HCT116 (cell line): Measurements from ENCODE around the gene DHRS13. TPM values are rescaled to one million over a fixed set of nuclear protein-coding genes. Genes with fewer than 3 reads are reported as not detected.

ENCODE experiments used
- ATAC-seq: fragments of 200-7000 bp; cut with Tn5 transposase; 2 replicates; pipeline ENCODE4 v1.9.1; 2020; ENCODE audit warnings: mild to moderate bottlenecking, moderate library complexity
- BruUV-seq: library from RNA; stranded (reverse); fragments of 400-500 nt; replicated peaks from 2 replicates; lab custom pipeline; 2021; lab: Mats Ljungman, UMichigan
- CTCF ChIA-PET: fragments of 300-600 bp; sonication (Branson Sonifier 250); formaldehyde crosslinking; loops from one replicate; lab custom pipeline; 2021; ENCODE audit warnings: antibody characterized with exemption; lab: Charles Lee
- POLR2A ChIA-PET: fragments of 300-600, 350-600 bp; sonication (Branson Sonifier 250); formaldehyde crosslinking; loops from one replicate; lab custom pipeline; 2021; ENCODE audit warnings: antibody characterized with exemption; lab: Charles Lee
- RAD21 ChIA-PET, 2 experiments: fragments of 300-600 bp; sonication (Branson Sonifier 250); formaldehyde crosslinking; loops; one replicate each; lab custom pipeline; 2023; ENCODE audit warnings: low total read pairs in 2 of 2; ENCODE audit not compliant: uncharacterized antibody in 2 of 2, unreplicated experiment in 2 of 2, low non-redundant PET in 1 of 2; lab: Charles Lee
- DNase-seq: peaks from one replicate; pipeline ENCODE4 v3.0.0-alpha.2; 2010; ENCODE audit warnings: low read depth, low spot score
- H2AFZ ChIP-seq: fragments of 200-600 bp; shearing (Covaris generic), sonication (generic); 2 replicates; pipeline ENCODE4 v1.6.1; 2017; ENCODE audit warnings: low read depth, mixed run types, mixed read lengths, antibody characterized with exemption, low read length; ENCODE audit not compliant: poor library complexity, severe bottlenecking
- H3K27ac ChIP-seq: 2 replicates; pipeline ENCODE4 v1.5.1; 2012; ENCODE audit warnings: low read depth, low read length
- H3K27me3 ChIP-seq: fragments of 200-600 bp; sonication (generic); 2 replicates; pipeline ENCODE4 v1.6.1; 2016; ENCODE audit warnings: mixed run types, low read length, mixed read lengths; ENCODE audit not compliant: insufficient read depth
- H3K36me3 ChIP-seq, 2 experiments: fragments of 200-500 bp in 1 of 2; fragments of 200-600 bp in 1 of 2; sonication (Bioruptor generic) in 1 of 2; sonication (generic) in 1 of 2; 2 replicates each; pipeline versions ENCODE4 v1.5.1 to v1.6.1; 2014 to 2016; ENCODE audit warnings: low read length in 2 of 2, inconsistent platforms in 1 of 2, mixed read lengths in 1 of 2, mixed run types in 1 of 2; ENCODE audit not compliant: insufficient read depth in 2 of 2, control insufficient read depth in 1 of 2
- H3K4me1 ChIP-seq, 2 experiments: fragments of 200-600 bp in 1 of 2; sonication (generic) in 1 of 2; 2 replicates each; pipeline versions ENCODE4 v1.5.1 to v1.6.1; 2012 to 2017; ENCODE audit warnings: low read length in 2 of 2, inconsistent platforms in 1 of 2, mild to moderate bottlenecking in 1 of 2, mixed read lengths in 1 of 2, mixed run types in 1 of 2, moderate library complexity in 1 of 2; ENCODE audit not compliant: insufficient read depth in 2 of 2, control insufficient read depth in 1 of 2
- H3K4me2 ChIP-seq: fragments of 200-600 bp; sonication (generic); 2 replicates; pipeline ENCODE4 v1.6.1; 2017; ENCODE audit warnings: mixed run types, low read length, mixed read lengths
- H3K4me3 ChIP-seq, 2 experiments: fragments of 200-600 bp in 1 of 2; sonication (generic) in 1 of 2; replicated peaks in 1 of 2; 2 replicates each; pipeline ENCODE4 v1.5.1; 2011 to 2016; ENCODE audit warnings: low read length in 2 of 2, control low read depth in 1 of 2, low read depth in 1 of 2, mild to moderate bottlenecking in 1 of 2, mixed read lengths in 1 of 2, mixed run types in 1 of 2
- H3K79me2 ChIP-seq: fragments of 200-600 bp; sonication (generic); 2 replicates; pipeline ENCODE4 v1.6.1; 2017; ENCODE audit warnings: mild to moderate bottlenecking, mixed run types, low read length, moderate library complexity, mixed read lengths; ENCODE audit not compliant: insufficient read depth
- H3K9ac ChIP-seq: fragments of 200-600 bp; sonication (generic); 2 replicates; pipeline ENCODE4 v1.6.1; 2016; ENCODE audit warnings: low read length, mixed read lengths
- H3K9me2 ChIP-seq: fragments of 200-600 bp; sonication (generic), shearing (Covaris generic); 2 replicates; pipeline ENCODE4 v1.6.1; 2017; ENCODE audit warnings: mixed run types, mild to moderate bottlenecking, moderate library complexity; ENCODE audit not compliant: insufficient read depth
- H3K9me3 ChIP-seq, 2 experiments: fragments of 200-500 bp in 1 of 2; fragments of 200-600 bp in 1 of 2; sonication (Bioruptor generic) in 1 of 2; sonication (generic) in 1 of 2; 2 replicates each; pipeline ENCODE4 v1.6.1; 2014 to 2017; ENCODE audit warnings: low read length in 2 of 2, mixed read lengths in 2 of 2, inconsistent platforms in 1 of 2, low read depth in 1 of 2, mild to moderate bottlenecking in 1 of 2, mixed run types in 1 of 2, moderate library complexity in 1 of 2; ENCODE audit not compliant: control insufficient read depth in 1 of 2, insufficient read depth in 1 of 2
- H4K20me1 ChIP-seq: fragments of 200-600 bp; sonication (generic), shearing (Covaris generic); 2 replicates; pipeline ENCODE4 v1.6.1; 2017; ENCODE audit warnings: mixed run types, mild to moderate bottlenecking, moderate library complexity; ENCODE audit not compliant: insufficient read depth
- ATF3 ChIP-seq: IDR thresholded peaks from 2 replicates; pipeline ENCODE4 v1.6.1; 2012
- CEBPB ChIP-seq: IDR thresholded peaks from 2 replicates; pipeline ENCODE4 v1.6.1; 2012; ENCODE audit warnings: low read depth
- EGR1 ChIP-seq: IDR thresholded peaks from 2 replicates; pipeline ENCODE4 v1.6.1; 2012; ENCODE audit warnings: low read depth
- ELF1 ChIP-seq: IDR thresholded peaks from 2 replicates; pipeline ENCODE4 v1.6.1; 2012; ENCODE audit warnings: low read depth, borderline replicate concordance
- EZH2 ChIP-seq: fragments of 200-600 bp; sonication (generic); IDR thresholded peaks from 2 replicates; pipeline ENCODE4 v1.6.1; 2017; ENCODE audit warnings: antibody characterized with exemption, mixed run types
- EZH2phosphoT487 ChIP-seq: fragments of 200-600 bp; IDR thresholded peaks from 2 replicates; pipeline ENCODE4 v1.6.1; 2018; ENCODE audit warnings: antibody characterized with exemption, borderline replicate concordance
- FOSL1 ChIP-seq: IDR thresholded peaks from 2 replicates; pipeline ENCODE4 v1.6.1; 2012; ENCODE audit warnings: low read depth
- RAD21 ChIP-seq: IDR thresholded peaks from 2 replicates; pipeline ENCODE4 v1.6.1; 2012; ENCODE audit warnings: low read depth, mild to moderate bottlenecking
- REST ChIP-seq: IDR thresholded peaks from 2 replicates; pipeline ENCODE4 v1.6.1; 2012; ENCODE audit warnings: low read depth
- SP1 ChIP-seq: IDR thresholded peaks from 2 replicates; pipeline ENCODE4 v1.6.1; 2012; ENCODE audit warnings: low read depth
- TCF7L2 ChIP-seq: IDR thresholded peaks from 2 replicates; pipeline ENCODE4 v1.7.0; 2011; ENCODE audit warnings: borderline replicate concordance, inconsistent platforms; ENCODE audit not compliant: insufficient read depth, insufficient read length; ENCODE audit errors: extremely low read depth
- YY1 ChIP-seq: IDR thresholded peaks from 2 replicates; pipeline ENCODE4 v1.6.1; 2011; ENCODE audit warnings: low read length, low read depth, moderate library complexity, mild to moderate bottlenecking; ENCODE audit not compliant: insufficient replicate concordance; ENCODE audit errors: extremely low read depth
- ZFX ChIP-seq: fragments of 450-650 bp; IDR thresholded peaks from 2 replicates; pipeline ENCODE4 v1.6.1; 2017
- intact Hi-C: fragments of 100-400 bp; cut with micrococcal nuclease; formaldehyde crosslinking; loops from 2 replicates; pipeline ENCODE4 v1.10.0; 2022
- total RNA-seq: library from RNA; stranded (reverse); gene quantifications from one replicate; pipeline ENCODE4 v1.2.1, GENCODE V29; 2021; ENCODE audit not compliant: unreplicated experiment
- TF ChIP-seq, protein P1 (sequence below), 3 experiments: fragments of 200-600 bp in 1 of 3; sonication (generic) in 1 of 3; IDR thresholded peaks in 2 of 3; conservative IDR thresholded peaks in 1 of 3; 2 replicates each; pipeline ENCODE4 v1.5.1; 2012 to 2017; ENCODE audit warnings: low read depth in 2 of 3, low read length in 2 of 3, antibody characterized with exemption in 1 of 3, borderline replicate concordance in 1 of 3, control low read depth in 1 of 3, mild to moderate bottlenecking in 1 of 3, mixed read lengths in 1 of 3, mixed run types in 1 of 3, moderate library complexity in 1 of 3; ENCODE audit not compliant: insufficient read depth in 1 of 3
- TF ChIP-seq, protein P2 (sequence below): IDR thresholded peaks from 2 replicates; pipeline ENCODE4 v1.6.1; 2012

Gene DHRS13
- total RNA-seq, 1 experiment from 2014 or later: 13.5 TPM

GRCh38 chr17:28873839-28874238 lies 29.0 kb downstream of the DHRS13 start:
- Histone ChIP-seq H3K9ac (no peak overlapping the region), H4K20me1 (no peaks in the 10 kb centered on the region), H3K36me3 (no peaks in the 10 kb centered on the region), H3K79me2 (no peaks in the 10 kb centered on the region), H3K4me1 (no peaks in the 10 kb centered on the region; a peak in 1 of 4 replicates), H3K9me3 (no peaks in the 10 kb centered on the region), H3K27me3 (no peaks in the 10 kb centered on the region), H3K9me2 (no peaks in the 10 kb centered on the region), H2AFZ (no peak overlapping the region), H3K4me2 (no peak overlapping the region), H3K27ac (no peak overlapping the region), H3K4me3 (no peak overlapping the region)
- ChIA-PET CTCF (no interaction called here), POLR2A (no interaction called here), RAD21 (no interaction called here)
- ATAC-seq: no peak
- no peak for DNase-seq
- BruUV-seq: no TSS peak
- intact Hi-C loops: no loop called here
- TF ChIP-seq, protein P1, sequence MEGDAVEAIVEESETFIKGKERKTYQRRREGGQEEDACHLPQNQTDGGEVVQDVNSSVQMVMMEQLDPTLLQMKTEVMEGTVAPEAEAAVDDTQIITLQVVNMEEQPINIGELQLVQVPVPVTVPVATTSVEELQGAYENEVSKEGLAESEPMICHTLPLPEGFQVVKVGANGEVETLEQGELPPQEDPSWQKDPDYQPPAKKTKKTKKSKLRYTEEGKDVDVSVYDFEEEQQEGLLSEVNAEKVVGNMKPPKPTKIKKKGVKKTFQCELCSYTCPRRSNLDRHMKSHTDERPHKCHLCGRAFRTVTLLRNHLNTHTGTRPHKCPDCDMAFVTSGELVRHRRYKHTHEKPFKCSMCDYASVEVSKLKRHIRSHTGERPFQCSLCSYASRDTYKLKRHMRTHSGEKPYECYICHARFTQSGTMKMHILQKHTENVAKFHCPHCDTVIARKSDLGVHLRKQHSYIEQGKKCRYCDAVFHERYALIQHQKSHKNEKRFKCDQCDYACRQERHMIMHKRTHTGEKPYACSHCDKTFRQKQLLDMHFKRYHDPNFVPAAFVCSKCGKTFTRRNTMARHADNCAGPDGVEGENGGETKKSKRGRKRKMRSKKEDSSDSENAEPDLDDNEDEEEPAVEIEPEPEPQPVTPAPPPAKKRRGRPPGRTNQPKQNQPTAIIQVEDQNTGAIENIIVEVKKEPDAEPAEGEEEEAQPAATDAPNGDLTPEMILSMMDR (IDR thresholded peaks at IDR 0.05 in 2 of 3, conservative IDR thresholded peaks at IDR 0.05 in 1 of 3; ENCODE audit: borderline replicate concordance in 1 of 3, insufficient read depth in 1 of 3, low read depth in 2 of 3, low read length in 2 of 3): no peak
- TF ChIP-seq CEBPB (no peak), SP1 (no peak), EZH2phosphoT487 (no peak), ELF1 (no peak), RAD21 (no peak), TCF7L2 (no peak), REST (no peak), EGR1 (no peak), ZFX (no peak), FOSL1 (no peak), EZH2 (no peak), YY1 (no peak), ATF3 (no peak)
- TF ChIP-seq, protein P2, sequence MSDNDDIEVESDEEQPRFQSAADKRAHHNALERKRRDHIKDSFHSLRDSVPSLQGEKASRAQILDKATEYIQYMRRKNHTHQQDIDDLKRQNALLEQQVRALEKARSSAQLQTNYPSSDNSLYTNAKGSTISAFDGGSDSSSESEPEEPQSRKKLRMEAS: no peak
